GM19452 (cell line): ENCODE measurements around the gene CTRB1.
A peak's percentile ranks its signal among the peaks of the same experiment; 100 is the strongest.

ENCODE experiments used
- ATAC-seq: cut with Tn5 transposase; IDR thresholded peaks from one replicate; pipeline ENCODE4 v1.9.1; 2021; ENCODE audit not compliant: unreplicated experiment

CTRB1 gene

GRCh38 chr16:75252946-75253911, 34.4 kb downstream of the CTRB1 start:
- no peak for ATAC-seq

GRCh38 chr16:75254359-75254837, 35.6 kb downstream of the CTRB1 start:
- no peak for ATAC-seq

GRCh38 chr16:75256059-75256571, 37.3 kb downstream of the CTRB1 start:
- no peak for ATAC-seq

GRCh38 chr16:75256696-75257343, 38.0 kb downstream of the CTRB1 start:
- no peak for ATAC-seq

GRCh38 chr16:75257886-75258806, 39.4 kb downstream of the CTRB1 start:
- no peak for ATAC-seq

GRCh38 chr16:75258807-75259141, 40.0 kb downstream of the CTRB1 start:
- no peak for ATAC-seq

- no peak for ATAC-seq
These were observed 42.2 kb downstream of the CTRB1 start for GRCh38 chr16:75260851-75261589.

GRCh38 chr16:75261590-75262078, 42.8 kb downstream of the CTRB1 start:
- no peak for ATAC-seq

- no peak for ATAC-seq
These were observed 43.5 kb downstream of the CTRB1 start for GRCh38 chr16:75262104-75262799.

GRCh38 chr16:75262800-75263127, 44.0 kb downstream of the CTRB1 start:
- ATAC-seq = no peak

GRCh38 chr16:75263291-75263962, 44.6 kb downstream of the CTRB1 start:
- no peak for ATAC-seq

GRCh38 chr16:75263963-75264445, 45.2 kb downstream of the CTRB1 start:
- ATAC-seq = no peak

GRCh38 chr16:75264457-75264998, 45.7 kb downstream of the CTRB1 start:
- ATAC-seq = no peak

- peak; percentile 13 for ATAC-seq
These were observed 46.5 kb downstream of the CTRB1 start for GRCh38 chr16:75264999-75265910.

- peak; percentile 69 for ATAC-seq
These were observed 47.3 kb downstream of the CTRB1 start for GRCh38 chr16:75265911-75266701.

- no peak for ATAC-seq
These were observed 48.2 kb downstream of the CTRB1 start for GRCh38 chr16:75266738-75267630.
